BLaER1 (cell line): ENCODE data around the gene FBLN1.

ENCODE experiments used
- H3K27ac ChIP-seq: shearing (Covaris generic); formaldehyde crosslinking; 2 replicates; pipeline ENCODE4 v1.8.1; 2022
- H3K27me3 ChIP-seq: shearing (Covaris generic); formaldehyde crosslinking; 2 replicates; pipeline ENCODE4 v1.8.1; 2022
- H3K36me3 ChIP-seq: shearing (Covaris generic); formaldehyde crosslinking; 2 replicates; pipeline ENCODE4 v1.8.1; 2022
- H3K4me1 ChIP-seq: shearing (Covaris generic); formaldehyde crosslinking; 2 replicates; pipeline ENCODE4 v1.8.1; 2022
- H3K4me2 ChIP-seq: shearing (Covaris generic); formaldehyde crosslinking; 2 replicates; pipeline ENCODE4 v1.8.1; 2022
- H3K4me3 ChIP-seq: shearing (Covaris generic); formaldehyde crosslinking; 2 replicates; pipeline ENCODE4 v1.8.1; 2022
- H3K9ac ChIP-seq: shearing (Covaris generic); formaldehyde crosslinking; 2 replicates; pipeline ENCODE4 v1.8.1; 2022
- H3K9me3 ChIP-seq: shearing (Covaris generic); formaldehyde crosslinking; 2 replicates; pipeline ENCODE4 v1.8.1; 2022
- H4K20me1 ChIP-seq: shearing (Covaris generic); formaldehyde crosslinking; 2 replicates; pipeline ENCODE4 v1.8.1; 2022
- Cebpa-rat ChIP-seq: shearing (Covaris generic); IDR thresholded peaks from 2 replicates; pipeline ENCODE4 v1.8.1; 2022

FBLN1 gene

DNA sequence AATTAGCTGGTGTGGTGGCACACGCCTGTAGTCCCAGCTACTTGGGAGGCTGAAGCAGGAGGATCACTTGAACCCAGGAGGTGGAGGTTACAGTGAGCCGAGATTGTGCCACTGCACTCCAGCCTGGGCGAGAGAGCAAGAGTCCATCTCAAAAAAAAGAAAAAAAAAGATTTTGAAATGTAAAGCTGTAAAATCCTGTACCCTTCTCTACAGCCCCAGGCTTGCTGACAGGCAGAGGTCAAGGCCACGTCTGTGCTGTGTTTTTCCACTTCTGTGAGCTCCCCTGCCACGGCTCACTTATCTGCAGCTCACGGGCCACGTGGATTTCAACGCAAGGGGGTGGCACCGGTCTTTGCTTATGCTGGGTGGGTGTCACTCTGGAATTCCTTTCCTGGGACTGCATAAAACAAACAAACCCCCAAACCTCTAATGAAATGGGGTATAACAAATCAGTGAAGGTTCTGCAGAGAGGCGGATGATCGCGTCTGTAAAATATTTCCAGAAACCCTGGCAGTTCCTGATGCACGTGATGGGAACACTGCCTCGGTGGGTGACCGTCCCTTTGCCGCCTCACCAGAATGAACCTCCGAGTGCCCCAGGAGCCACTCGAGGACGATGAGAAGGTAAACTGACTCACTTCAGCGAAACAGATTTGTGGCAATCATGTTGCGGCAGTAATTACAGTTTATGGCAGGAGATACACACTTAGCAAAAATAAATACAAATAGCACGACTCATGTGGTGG, 125.0 kb downstream of the FBLN1 start:
- Histone ChIP-seq H4K20me1 (no peaks in the 10 kb centered on the region), H3K9me3 (no peaks in the 10 kb centered on the region), H3K4me3 (no peak overlapping the region), H3K27me3 (no peaks in the 10 kb centered on the region; the same call in 1 of the 2 replicates), H3K27ac (no peak overlapping the region), H3K4me1 (peaks cover 43% of the 10 kb centered on the region), H3K36me3 (no peaks in the 10 kb centered on the region), H3K9ac (no peak overlapping the region), H3K4me2 (peak overlapping the region; percentile 68)
- TF ChIP-seq Cebpa-rat = no peak

DNA sequence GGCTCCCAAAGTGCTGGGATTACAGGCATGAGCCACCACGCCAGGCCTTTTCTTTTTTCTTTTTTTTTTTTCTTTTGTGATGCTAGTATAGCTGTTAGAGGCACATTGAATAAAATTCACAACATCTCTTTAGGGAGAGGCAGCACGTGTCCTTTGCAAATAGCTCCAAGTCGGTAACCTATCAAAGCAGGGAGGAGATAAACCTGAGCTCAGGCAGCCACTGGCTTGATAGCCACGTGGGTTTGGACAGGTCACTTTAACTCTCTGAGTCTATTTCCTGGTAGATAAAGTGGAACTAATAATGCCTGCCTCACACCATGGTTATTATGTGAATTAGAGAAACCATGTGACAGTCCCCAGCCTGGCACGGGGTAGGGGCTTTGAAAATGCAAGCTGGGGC, 125.8 kb downstream of the FBLN1 start:
- H3K4me1 ChIP-seq = peaks cover 43% of the 10 kb centered on the region
- no peaks in the 10 kb centered on the region for H4K20me1 ChIP-seq
- TF ChIP-seq Cebpa-rat = no peak
- H3K9ac ChIP-seq = no peak overlapping the region
- no peak overlapping the region for H3K4me3 ChIP-seq
- peak overlapping the region; percentile 68 for H3K4me2 ChIP-seq
- H3K9me3 ChIP-seq = no peaks in the 10 kb centered on the region
- no peaks in the 10 kb centered on the region; the same call in 1 of the 2 replicates for H3K27me3 ChIP-seq
- H3K27ac ChIP-seq = no peak overlapping the region
- no peaks in the 10 kb centered on the region for H3K36me3 ChIP-seq

DNA sequence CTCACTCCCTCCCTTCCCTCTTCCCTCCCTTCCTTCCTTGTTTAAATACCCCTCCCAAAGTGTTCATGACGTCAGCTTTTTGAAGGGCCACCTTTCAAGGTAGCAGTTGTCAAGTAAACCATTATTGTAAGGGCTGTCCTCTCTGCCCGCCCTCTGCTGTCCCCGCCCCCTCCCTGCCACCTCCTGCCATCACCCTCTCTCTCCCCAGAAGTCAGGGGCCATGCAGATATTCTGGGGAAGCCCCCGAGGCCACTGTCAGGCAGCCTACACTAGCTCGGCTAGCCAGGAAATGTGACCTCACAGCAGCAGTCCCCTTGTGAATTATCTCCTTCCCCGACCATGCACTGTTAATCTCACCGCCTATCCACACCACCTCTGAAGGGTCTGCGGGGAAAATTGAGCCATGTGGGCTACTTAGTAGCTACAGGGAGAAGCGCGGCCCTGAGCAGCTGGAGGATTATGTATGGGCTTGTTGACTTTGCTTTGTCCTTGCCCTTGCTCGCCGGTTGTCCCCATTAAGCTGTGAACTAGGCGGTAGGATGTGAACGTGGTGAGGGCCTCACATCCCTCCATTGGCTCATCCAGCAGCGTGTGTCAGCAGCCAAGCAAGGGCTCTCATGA, 126.9 kb downstream of the FBLN1 start:
- Histone ChIP-seq H3K36me3 (no peaks in the 10 kb centered on the region), H3K4me3 (no peak overlapping the region), H3K4me1 (peaks cover 43% of the 10 kb centered on the region), H4K20me1 (no peaks in the 10 kb centered on the region), H3K27ac (no peak overlapping the region), H3K9ac (no peak overlapping the region), H3K4me2 (peak overlapping the region; percentile 68), H3K27me3 (no peaks in the 10 kb centered on the region; the same call in 1 of the 2 replicates), H3K9me3 (no peaks in the 10 kb centered on the region)
- TF ChIP-seq Cebpa-rat = no peak

DNA sequence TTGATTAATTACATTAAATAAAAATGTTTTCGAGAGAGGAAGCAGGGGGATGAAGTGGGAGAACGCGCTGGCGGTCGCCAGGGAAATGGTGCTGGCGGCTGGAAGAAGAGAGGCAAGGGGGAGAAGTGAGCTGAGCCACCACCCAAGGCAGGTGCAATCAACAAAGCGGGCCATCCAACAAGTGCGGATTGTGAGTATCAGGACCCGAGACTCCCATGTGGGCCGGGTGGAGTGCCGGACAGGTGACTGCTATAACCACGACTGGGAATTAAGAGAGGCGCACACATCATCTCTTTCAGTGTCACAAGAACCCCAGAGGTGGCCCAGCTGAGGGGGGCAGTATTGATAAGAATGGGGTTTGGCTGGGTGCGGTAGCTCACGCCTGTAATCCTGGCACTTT, 127.8 kb downstream of the FBLN1 start:
- H3K4me2 ChIP-seq = peak overlapping the region; percentile 68
- H3K27ac ChIP-seq = no peak overlapping the region
- TF ChIP-seq Cebpa-rat = no peak
- no peaks in the 10 kb centered on the region for H3K36me3 ChIP-seq
- no peak overlapping the region for H3K9ac ChIP-seq
- H4K20me1 ChIP-seq = no peaks in the 10 kb centered on the region
- no peaks in the 10 kb centered on the region for H3K9me3 ChIP-seq
- no peak overlapping the region for H3K4me3 ChIP-seq
- no peaks in the 10 kb centered on the region; the same call in 1 of the 2 replicates for H3K27me3 ChIP-seq
- H3K4me1 ChIP-seq = peaks cover 43% of the 10 kb centered on the region

DNA sequence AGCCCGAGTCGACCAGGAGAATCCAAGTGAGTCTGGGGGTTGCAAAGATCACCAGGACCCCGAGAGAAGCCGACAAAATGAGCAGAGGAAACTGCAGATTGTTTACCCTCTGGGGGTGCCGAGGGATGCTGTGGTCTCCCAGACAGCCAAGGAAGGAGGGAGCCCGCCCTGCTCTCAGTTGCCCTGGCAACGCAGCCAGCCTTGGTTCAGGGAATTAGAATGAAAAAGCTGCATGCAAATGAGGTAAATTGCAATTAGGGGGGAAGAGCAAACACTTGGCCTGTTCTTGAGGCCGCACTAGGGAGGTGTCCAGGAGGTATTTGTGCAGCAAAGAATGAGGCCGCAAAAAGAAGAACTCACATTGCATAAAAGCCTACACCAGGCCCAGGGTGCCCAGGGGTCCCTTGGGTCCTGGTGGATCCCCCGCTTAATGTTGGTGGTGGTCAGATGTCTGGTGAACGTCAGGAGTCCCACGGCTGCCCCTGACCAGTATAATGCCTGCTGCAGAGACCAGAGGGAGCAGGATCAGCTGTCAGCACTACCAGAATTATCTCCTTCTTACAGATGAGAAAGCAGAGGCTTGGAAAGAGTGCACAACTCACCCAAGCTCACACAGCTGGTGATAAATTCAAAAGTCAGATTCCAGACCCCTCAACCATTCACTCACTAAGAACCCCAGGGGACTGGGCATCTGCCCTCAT, 128.6 kb downstream of the FBLN1 start:
- H3K27ac ChIP-seq = no peak overlapping the region
- no peak overlapping the region for H3K4me3 ChIP-seq

DNA sequence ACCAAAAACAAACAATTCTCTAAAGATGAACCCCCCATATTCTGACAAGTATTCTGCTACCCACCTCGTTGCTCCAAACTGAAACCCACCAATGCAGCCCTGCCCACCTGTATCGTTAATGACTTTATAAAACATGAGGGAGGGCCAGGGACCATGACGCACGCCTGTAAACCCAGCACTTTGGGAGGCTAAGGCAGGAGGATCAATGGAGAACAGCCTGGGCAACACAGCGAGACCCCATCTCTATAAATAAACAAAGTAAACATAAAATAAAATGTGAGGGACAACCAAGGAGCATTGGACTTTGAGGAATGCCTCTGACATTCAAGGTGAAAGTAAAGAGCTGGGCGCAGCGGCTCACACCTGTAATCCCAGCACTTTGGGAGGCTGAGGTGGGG, 129.2 kb downstream of the FBLN1 start:
- H3K9ac ChIP-seq = no peak overlapping the region
- H3K4me1 ChIP-seq = peaks cover 43% of the 10 kb centered on the region
- no peak overlapping the region for H3K4me2 ChIP-seq
- no peaks in the 10 kb centered on the region for H3K9me3 ChIP-seq
- no peaks in the 10 kb centered on the region; the same call in 1 of the 2 replicates for H3K27me3 ChIP-seq
- H3K27ac ChIP-seq = no peak overlapping the region
- no peaks in the 10 kb centered on the region for H3K36me3 ChIP-seq
- no peak for TF ChIP-seq Cebpa-rat
- H4K20me1 ChIP-seq = no peaks in the 10 kb centered on the region
- no peak overlapping the region for H3K4me3 ChIP-seq

More for the DNA sequence above, 128.6 kb downstream of the FBLN1 start:
- Histone ChIP-seq H3K27me3 (no peaks in the 10 kb centered on the region; the same call in 1 of the 2 replicates), H3K4me1 (peaks cover 43% of the 10 kb centered on the region), H4K20me1 (no peaks in the 10 kb centered on the region), H3K9me3 (no peaks in the 10 kb centered on the region), H3K9ac (no peak overlapping the region), H3K36me3 (no peaks in the 10 kb centered on the region), H3K4me2 (peak overlapping the region; percentile 68)
- TF ChIP-seq Cebpa-rat = no peak

DNA sequence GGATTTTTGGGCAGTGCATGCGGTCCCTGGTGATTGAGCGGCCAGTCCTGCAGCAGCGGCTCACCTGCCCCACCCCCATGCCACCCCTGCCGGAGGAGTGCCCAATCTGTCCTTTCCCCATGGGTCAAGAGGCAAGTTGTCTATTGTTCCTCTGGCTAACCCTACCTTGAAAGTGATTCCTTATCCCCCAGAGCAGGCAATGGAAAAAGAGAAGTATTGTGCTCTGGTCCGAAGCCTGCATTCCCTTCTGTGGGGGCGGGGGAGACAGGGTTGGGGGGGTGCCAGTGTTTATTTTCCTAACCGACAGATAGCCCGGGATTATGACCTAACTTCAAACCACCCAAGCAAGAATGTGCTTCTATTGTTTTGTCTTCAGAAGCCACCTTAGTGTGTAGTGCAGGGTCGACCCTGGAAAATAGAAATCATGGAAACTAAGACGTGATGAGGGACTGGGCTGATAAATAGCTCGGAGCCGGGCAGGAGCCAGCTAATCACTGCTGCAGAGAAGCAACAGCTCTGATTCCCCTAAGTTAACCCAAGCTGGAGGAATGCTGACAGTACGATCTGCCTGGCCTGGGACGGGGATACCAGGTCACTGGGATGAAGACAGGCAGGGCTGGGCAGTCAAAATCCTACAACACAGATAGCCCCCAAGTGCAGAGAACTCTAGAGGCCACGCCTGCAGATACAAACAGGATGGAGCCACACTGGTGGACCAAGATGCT, 130.3 kb downstream of the FBLN1 start:
- Histone ChIP-seq H3K27ac (no peak overlapping the region), H3K27me3 (no peaks in the 10 kb centered on the region; the same call in 1 of the 2 replicates)

DNA sequence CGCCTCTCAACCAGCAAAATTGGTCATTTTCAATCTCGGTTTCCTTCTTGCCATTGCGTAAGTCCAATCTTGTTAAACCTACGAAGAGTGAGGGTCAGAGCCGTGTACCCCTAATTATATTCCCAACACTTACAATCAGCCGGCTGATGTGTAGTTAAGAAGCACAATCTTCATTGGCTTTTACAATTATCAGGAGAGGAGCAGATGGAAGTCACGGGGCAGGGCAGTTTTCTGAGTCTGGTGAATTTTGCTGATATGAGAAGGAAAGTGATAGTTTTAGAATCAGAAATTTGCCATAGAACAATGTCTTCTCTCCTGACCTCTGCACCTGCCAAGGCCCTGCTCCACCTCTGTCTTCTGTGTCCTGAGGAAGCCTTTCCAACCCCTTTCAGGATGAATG, 134.0 kb downstream of the FBLN1 start:
- Histone ChIP-seq H3K27me3 (no peaks in the 10 kb centered on the region; the same call in 1 of the 2 replicates), H3K27ac (no peak overlapping the region), H3K9me3 (no peaks in the 10 kb centered on the region), H3K4me1 (peaks cover 33% of the 10 kb centered on the region), H3K4me3 (no peak overlapping the region), H4K20me1 (no peaks in the 10 kb centered on the region), H3K4me2 (no peak overlapping the region), H3K36me3 (no peaks in the 10 kb centered on the region), H3K9ac (no peak overlapping the region)
- TF ChIP-seq Cebpa-rat = no peak

More for the DNA sequence above, 130.3 kb downstream of the FBLN1 start:
- H3K36me3 ChIP-seq = no peaks in the 10 kb centered on the region
- H3K9ac ChIP-seq = no peak overlapping the region
- H3K4me1 ChIP-seq = peaks cover 39% of the 10 kb centered on the region
- H3K9me3 ChIP-seq = no peaks in the 10 kb centered on the region
- H4K20me1 ChIP-seq = no peaks in the 10 kb centered on the region
- H3K4me2 ChIP-seq = no peak overlapping the region
- no peak for TF ChIP-seq Cebpa-rat
- H3K4me3 ChIP-seq = no peak overlapping the region

DNA sequence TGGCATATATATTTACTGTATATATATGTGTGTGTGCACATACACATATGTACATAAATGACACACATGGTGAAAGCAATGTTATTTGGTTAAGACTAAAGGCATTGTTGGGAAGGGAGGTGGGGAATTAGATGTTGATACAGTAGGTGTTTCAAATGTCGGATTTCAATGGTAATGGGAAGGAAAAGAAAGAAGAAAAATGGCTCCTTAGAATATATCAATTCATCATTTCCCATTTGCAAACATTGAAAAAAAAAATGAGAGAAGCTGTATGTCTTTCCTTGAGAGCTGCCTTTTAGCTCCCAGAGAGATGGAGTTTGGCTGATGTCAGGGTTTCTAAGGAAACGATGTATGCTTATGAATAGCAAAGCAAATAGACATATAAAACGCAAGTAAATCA, 135.5 kb downstream of the FBLN1 start:
- H3K27ac ChIP-seq = no peak overlapping the region
- peaks cover 37% of the 10 kb centered on the region for H3K4me1 ChIP-seq
- H4K20me1 ChIP-seq = no peaks in the 10 kb centered on the region
- TF ChIP-seq Cebpa-rat = no peak
- no peak overlapping the region for H3K4me3 ChIP-seq
- H3K36me3 ChIP-seq = no peaks in the 10 kb centered on the region
- no peaks in the 10 kb centered on the region for H3K9me3 ChIP-seq
- no peak overlapping the region for H3K4me2 ChIP-seq
- no peaks in the 10 kb centered on the region for H3K27me3 ChIP-seq
- no peak overlapping the region for H3K9ac ChIP-seq
